Cardiac fibroblast (primary cell): Measurements from ENCODE around the gene NPAS3.

Experiments used
- DNase-seq, 2 donors: peaks; one replicate each; pipeline versions ENCODE4 v3.0.0 to v3.0.0-alpha.2; 2010; ENCODE audit warnings: low read depth in 2 of 2
- H3K4me3 ChIP-seq, 2 donors: replicated peaks in 1 of 2; 1 replicate in 1 of 2; 2 replicates in 1 of 2; pipeline ENCODE4 v1.5.1; 2011; ENCODE audit warnings: low read depth in 2 of 2, low read length in 2 of 2, mild to moderate bottlenecking in 2 of 2, moderate library complexity in 1 of 2
- TF ChIP-seq, protein P1 (sequence below): IDR thresholded peaks from one replicate; pipeline ENCODE4 v1.5.1; 2011; ENCODE audit warnings: low read depth, mild to moderate bottlenecking, low read length, inconsistent platforms

NPAS3 gene

DNA sequence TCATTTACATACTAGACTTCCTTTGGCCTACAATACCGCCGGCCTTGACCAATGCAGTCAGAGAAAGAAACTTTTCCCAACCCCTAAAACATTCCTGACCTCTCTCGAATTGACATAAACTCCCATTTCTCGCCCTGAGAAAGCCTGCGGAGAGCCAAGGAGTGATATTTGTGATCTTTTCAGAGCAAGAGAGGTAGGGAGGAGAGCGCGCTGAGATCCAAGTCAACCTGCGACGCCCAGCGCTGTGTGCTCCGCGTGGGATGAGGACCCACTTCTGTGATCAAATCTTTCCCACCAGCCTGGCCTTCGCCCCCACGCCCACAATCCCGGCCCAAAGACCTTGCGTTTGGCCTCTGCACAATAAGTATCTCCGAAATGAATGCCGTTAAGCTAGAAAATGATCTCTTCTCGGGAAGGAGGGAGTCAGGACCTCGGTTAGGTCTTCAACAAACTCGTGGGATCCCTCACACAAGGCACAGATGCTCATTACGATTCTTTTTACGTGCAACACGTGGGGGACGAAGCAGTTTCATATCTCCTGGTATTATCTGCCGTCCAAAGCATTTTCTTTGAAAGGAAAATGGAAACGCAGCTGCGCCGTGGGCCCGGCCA is 6.3 kb upstream of the NPAS3 start:
- H3K4me3 ChIP-seq = no peak overlapping the region
- DNase-seq = no peak
- TF ChIP-seq, protein P1, sequence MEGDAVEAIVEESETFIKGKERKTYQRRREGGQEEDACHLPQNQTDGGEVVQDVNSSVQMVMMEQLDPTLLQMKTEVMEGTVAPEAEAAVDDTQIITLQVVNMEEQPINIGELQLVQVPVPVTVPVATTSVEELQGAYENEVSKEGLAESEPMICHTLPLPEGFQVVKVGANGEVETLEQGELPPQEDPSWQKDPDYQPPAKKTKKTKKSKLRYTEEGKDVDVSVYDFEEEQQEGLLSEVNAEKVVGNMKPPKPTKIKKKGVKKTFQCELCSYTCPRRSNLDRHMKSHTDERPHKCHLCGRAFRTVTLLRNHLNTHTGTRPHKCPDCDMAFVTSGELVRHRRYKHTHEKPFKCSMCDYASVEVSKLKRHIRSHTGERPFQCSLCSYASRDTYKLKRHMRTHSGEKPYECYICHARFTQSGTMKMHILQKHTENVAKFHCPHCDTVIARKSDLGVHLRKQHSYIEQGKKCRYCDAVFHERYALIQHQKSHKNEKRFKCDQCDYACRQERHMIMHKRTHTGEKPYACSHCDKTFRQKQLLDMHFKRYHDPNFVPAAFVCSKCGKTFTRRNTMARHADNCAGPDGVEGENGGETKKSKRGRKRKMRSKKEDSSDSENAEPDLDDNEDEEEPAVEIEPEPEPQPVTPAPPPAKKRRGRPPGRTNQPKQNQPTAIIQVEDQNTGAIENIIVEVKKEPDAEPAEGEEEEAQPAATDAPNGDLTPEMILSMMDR = no peak

DNA sequence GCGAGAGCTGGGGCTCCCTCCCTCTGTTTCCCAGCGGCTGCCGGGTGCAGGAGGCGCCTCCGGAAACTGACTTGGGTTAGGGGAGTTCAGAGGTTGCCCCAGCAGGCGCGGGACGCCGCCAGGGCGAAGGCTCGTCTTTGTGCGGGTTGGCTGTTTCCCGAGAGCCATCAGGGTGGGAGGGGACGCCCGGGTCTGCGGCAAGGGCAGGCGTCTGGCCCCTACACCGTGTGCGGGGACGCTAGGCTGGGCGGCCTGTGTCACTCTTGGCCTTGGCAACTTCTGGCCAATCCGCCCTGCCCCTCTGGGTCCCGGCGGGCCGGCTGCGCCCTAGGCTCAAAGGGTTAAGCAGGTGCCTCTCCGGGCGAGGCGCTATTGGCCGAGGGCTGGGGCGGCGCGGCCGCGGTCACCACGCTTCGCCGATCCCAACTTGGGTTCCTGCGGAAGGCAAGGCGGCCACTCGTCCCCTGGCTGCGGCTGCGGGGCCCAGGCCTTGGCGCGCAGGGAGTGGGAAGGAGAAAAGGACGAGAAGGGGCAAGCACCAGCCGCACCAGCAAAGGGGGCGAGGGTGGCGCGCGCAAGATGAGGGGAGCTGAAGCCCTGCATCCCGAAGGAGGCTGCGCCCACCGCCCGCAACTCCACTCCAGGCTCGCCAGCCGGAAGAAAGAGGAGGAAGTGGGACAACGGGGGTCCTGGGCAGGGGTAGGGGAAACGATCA is 5.6 kb upstream of the NPAS3 start:
- peak overlapping the region in 1 of 2 donors; percentile 46 for H3K4me3 ChIP-seq
- no peak for DNase-seq
- TF ChIP-seq, protein P1 = no peak

DNA sequence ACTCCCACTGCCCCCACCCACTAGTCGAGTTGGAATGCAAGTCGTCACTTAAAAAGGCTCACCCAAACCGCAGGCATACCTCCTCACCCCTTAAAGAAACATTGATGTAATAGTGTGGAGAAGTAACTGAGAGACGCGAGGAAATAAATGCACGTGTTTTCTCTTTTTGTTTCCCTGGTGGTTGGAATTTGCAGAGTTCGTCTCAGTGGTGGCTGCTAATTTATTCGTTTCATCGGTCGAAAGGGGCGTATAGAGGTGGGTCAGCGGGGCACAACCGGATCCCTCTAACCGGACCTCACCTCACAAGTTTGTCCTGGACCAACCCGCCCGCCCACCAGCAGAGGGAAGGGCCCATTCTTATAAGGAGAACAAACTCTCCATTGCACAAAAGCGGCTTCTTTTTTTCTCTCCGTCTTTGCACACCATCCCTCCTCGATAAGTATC is 5.0 kb upstream of the NPAS3 start:
- TF ChIP-seq, protein P1 = peak; percentile 27
- peak overlapping the region; percentile 40 to 46 for H3K4me3 ChIP-seq
- peak; percentile 23 to 56 for DNase-seq

DNA sequence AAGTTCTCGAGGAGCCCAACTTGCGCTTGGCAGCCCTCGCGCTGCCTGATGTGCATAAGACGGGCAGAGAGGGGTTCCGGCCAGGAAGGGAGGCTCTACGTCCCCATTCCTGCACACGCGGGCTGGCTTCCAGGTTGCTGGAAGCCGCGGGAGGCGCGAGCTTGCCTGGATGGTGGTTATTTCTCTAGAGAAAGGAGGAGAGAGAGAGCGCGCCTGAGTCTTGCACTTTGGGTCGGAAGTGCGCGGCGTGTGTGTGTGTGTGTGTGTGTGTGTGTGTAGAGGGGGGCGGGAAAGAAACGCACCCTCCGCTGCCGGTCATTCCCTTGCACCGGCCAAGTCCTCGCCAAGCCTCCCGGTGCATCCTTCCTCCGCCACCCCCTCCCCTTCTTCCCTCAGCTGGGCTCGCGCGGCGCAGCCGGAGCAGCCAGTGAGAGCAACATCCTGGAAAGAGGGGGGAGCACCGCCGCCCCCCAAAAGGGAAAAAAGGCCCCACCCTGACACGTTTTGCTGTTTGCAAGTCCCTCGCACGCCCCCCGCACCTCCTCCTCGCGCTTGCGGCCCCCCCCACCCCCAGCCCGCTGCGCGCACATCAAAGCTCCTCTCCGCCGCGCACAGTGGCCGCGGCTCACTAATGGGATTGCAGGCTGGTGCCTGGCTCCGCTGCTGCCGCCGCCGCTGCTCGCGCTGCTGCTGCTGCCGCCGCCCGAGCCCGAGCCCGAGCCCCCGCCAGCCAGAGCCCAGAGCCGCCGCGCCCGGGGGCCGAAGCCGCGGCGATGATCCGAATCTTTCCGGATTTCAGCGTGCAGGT is 4.4 kb upstream of the NPAS3 start:
- peak; percentile 35 to 47 for DNase-seq
- H3K4me3 ChIP-seq = peak overlapping the region; percentile 40 to 46
- TF ChIP-seq, protein P1 = no peak

DNA sequence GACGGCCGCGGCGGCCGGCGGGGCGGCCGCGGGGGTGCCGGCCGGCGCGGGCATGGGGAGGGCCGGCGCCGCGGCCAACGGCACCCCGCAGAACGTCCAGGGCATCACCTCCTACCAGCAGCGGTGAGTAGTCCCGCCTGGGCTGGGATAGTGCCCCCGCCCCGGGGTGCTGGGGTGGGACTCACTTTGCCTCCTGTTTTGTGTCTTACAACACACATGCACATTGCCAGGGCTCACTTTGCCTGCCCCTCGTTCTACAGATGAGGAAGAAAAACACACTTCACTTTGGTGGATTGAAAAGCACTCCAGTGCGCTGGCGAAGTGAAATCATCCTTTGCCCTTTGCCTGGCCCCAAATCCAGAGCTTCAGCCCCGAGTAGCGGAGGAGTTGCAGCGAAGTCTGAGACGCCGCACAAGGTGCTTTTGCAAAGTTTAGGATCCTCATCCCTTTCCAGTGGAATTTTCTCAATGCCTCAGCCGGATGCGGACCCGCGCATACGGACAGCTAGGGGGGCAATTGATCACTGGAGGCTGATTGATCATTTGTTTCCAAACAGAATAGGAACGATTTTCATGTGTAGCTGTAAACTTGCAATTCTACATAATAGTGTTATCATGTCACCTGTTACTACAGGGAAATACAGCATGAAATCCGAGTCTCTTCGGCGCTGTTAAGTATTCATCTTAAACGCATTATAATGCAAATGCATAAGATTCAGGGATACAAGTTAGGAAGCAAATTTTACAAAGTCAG is 3.6 kb upstream of the NPAS3 start:
- TF ChIP-seq, protein P1 = no peak
- peak overlapping the region; percentile 23 to 46 for H3K4me3 ChIP-seq
- peak in 1 of 2 donors; percentile 13 for DNase-seq
